Adrenal gland (tissue), 5 donors: ENCODE data around the gene BLNK.

Source experiments
- CTCF ChIP-seq, 6 experiments: fragments of 450-650 bp in 4 of 6; fragments of 200-600 bp in 2 of 6; sonication (generic) in 1 of 6; IDR thresholded peaks; 1 replicate in 5 of 6; 2 replicates in 1 of 6; pipeline versions ENCODE4 v1.5.1 to v1.8.0; 2016 to 2021; ENCODE audit warnings: antibody characterized with exemption in 6 of 6, mild to moderate bottlenecking in 2 of 6, moderate library complexity in 1 of 6
- POLR2A ChIP-seq, 2 donors: fragments of 450-650 bp; IDR thresholded peaks; one replicate each; pipeline ENCODE4 v1.6.1; 2017; ENCODE audit warnings: antibody characterized with exemption in 2 of 2, mild to moderate bottlenecking in 2 of 2, moderate library complexity in 1 of 2
- donor health status: DM: no; HTN: no; CAD: no.

- TF ChIP-seq CTCF (IDR thresholded peaks at IDR 0.05): no peak
- no peak for TF ChIP-seq POLR2A (IDR thresholded peaks at IDR 0.05)
Observed at GRCh38 chr10:96283351-96283750, 12.0 kb upstream of the BLNK start.
